T-helper 1 cell treated with Interleukin-12 subunit alpha and Interleukin-12 subunit beta and Interleukin-4 antibody, amounts not matched to agents 30 μg/mL and 1 μg/mL, for 36 hours (primary cell): ENCODE measurements around the gene FGFR3.

ENCODE experiments used
- H3K27ac Mint-ChIP-seq: one replicate; pipeline ENCODE4 v1.8.0; 2021; ENCODE audit warnings: mild to moderate bottlenecking, mixed read lengths
- H3K27me3 Mint-ChIP-seq: one replicate; pipeline ENCODE4 v1.8.0; 2021; ENCODE audit warnings: low read depth, mixed read lengths
- H3K36me3 Mint-ChIP-seq: one replicate; pipeline ENCODE4 v1.8.0; 2021; ENCODE audit warnings: low read depth, mixed read lengths
- H3K4me1 Mint-ChIP-seq: one replicate; pipeline ENCODE4 v1.8.0; 2021; ENCODE audit warnings: low read depth, mixed read lengths
- H3K4me3 Mint-ChIP-seq: one replicate; pipeline ENCODE4 v1.8.0; 2021; ENCODE audit warnings: mild to moderate bottlenecking, moderate library complexity, mixed read lengths
- H3K9me3 Mint-ChIP-seq: one replicate; pipeline ENCODE4 v1.8.0; 2021; ENCODE audit warnings: mixed read lengths

FGFR3 gene

GRCh38 chr4:1784789-1785591 is 8.1 kb upstream of the FGFR3 start:
- Mint-ChIP-seq H3K4me3 (no peak overlapping the region), H3K27ac (no peak overlapping the region), H3K27me3 (no peaks in the 10 kb centered on the region), H3K4me1 (no peaks in the 10 kb centered on the region), H3K9me3 (no peaks in the 10 kb centered on the region), H3K36me3 (no peaks in the 10 kb centered on the region)

- no peaks in the 10 kb centered on the region for H3K36me3 Mint-ChIP-seq
- no peak overlapping the region for H3K27ac Mint-ChIP-seq
- peaks cover 5% of the 10 kb centered on the region for H3K27me3 Mint-ChIP-seq
- H3K9me3 Mint-ChIP-seq = no peaks in the 10 kb centered on the region
- H3K4me3 Mint-ChIP-seq = no peak overlapping the region
- no peaks in the 10 kb centered on the region for H3K4me1 Mint-ChIP-seq
These were observed 7.5 kb upstream of the FGFR3 start for GRCh38 chr4:1785592-1785991.

GRCh38 chr4:1786544-1787362 is 6.3 kb upstream of the FGFR3 start:
- no peaks in the 10 kb centered on the region for H3K4me1 Mint-ChIP-seq
- no peaks in the 10 kb centered on the region for H3K36me3 Mint-ChIP-seq
- H3K9me3 Mint-ChIP-seq = no peaks in the 10 kb centered on the region
- H3K4me3 Mint-ChIP-seq = no peak overlapping the region
- H3K27me3 Mint-ChIP-seq = peaks cover 16% of the 10 kb centered on the region
- H3K27ac Mint-ChIP-seq = no peak overlapping the region

GRCh38 chr4:1787411-1788077 is 5.5 kb upstream of the FGFR3 start:
- Mint-ChIP-seq H3K27ac (no peak overlapping the region), H3K9me3 (no peaks in the 10 kb centered on the region), H3K36me3 (no peaks in the 10 kb centered on the region), H3K27me3 (peaks cover 18% of the 10 kb centered on the region), H3K4me1 (no peaks in the 10 kb centered on the region), H3K4me3 (no peak overlapping the region)

GRCh38 chr4:1788254-1788973 is 4.7 kb upstream of the FGFR3 start:
- Mint-ChIP-seq H3K4me3 (no peak overlapping the region), H3K4me1 (no peaks in the 10 kb centered on the region), H3K27me3 (peaks cover 18% of the 10 kb centered on the region), H3K9me3 (no peaks in the 10 kb centered on the region), H3K36me3 (no peaks in the 10 kb centered on the region), H3K27ac (no peak overlapping the region)

GRCh38 chr4:1789552-1789951 is 3.5 kb upstream of the FGFR3 start:
- Mint-ChIP-seq H3K27ac (no peak overlapping the region), H3K36me3 (no peaks in the 10 kb centered on the region), H3K4me1 (no peaks in the 10 kb centered on the region), H3K9me3 (no peaks in the 10 kb centered on the region), H3K4me3 (no peak overlapping the region), H3K27me3 (peaks cover 18% of the 10 kb centered on the region)

- Mint-ChIP-seq H3K4me3 (no peak overlapping the region), H3K9me3 (no peaks in the 10 kb centered on the region), H3K27ac (no peak overlapping the region), H3K36me3 (no peaks in the 10 kb centered on the region), H3K27me3 (peaks cover 18% of the 10 kb centered on the region), H3K4me1 (no peaks in the 10 kb centered on the region)
These were observed 3.1 kb upstream of the FGFR3 start for GRCh38 chr4:1790005-1790404.

- Mint-ChIP-seq H3K27ac (no peak overlapping the region), H3K36me3 (no peaks in the 10 kb centered on the region), H3K4me3 (peak overlapping the region; percentile 40), H3K9me3 (no peaks in the 10 kb centered on the region), H3K4me1 (no peaks in the 10 kb centered on the region), H3K27me3 (peaks cover 31% of the 10 kb centered on the region)
These were observed 798 bp upstream of the FGFR3 start for GRCh38 chr4:1792158-1792831.

GRCh38 chr4:1793496-1793840 is 375 bp downstream of the FGFR3 start:
- Mint-ChIP-seq H3K27ac (no peak overlapping the region), H3K9me3 (no peaks in the 10 kb centered on the region), H3K4me3 (no peak overlapping the region), H3K4me1 (no peaks in the 10 kb centered on the region), H3K27me3 (peaks cover 31% of the 10 kb centered on the region), H3K36me3 (no peaks in the 10 kb centered on the region)

- Mint-ChIP-seq H3K4me3 (no peak overlapping the region), H3K4me1 (no peaks in the 10 kb centered on the region), H3K9me3 (no peaks in the 10 kb centered on the region)
These were observed 1.1 kb downstream of the FGFR3 start for GRCh38 chr4:1793940-1794808.

GRCh38 chr4:1794809-1795298 is 1.8 kb downstream of the FGFR3 start:
- no peaks in the 10 kb centered on the region for H3K36me3 Mint-ChIP-seq
- H3K27me3 Mint-ChIP-seq = peaks cover 31% of the 10 kb centered on the region
- no peaks in the 10 kb centered on the region for H3K4me1 Mint-ChIP-seq
- no peaks in the 10 kb centered on the region for H3K9me3 Mint-ChIP-seq
- H3K4me3 Mint-ChIP-seq = no peak overlapping the region
- no peak overlapping the region for H3K27ac Mint-ChIP-seq

More at GRCh38 chr4:1793940-1794808, 1.1 kb downstream of the FGFR3 start:
- no peak overlapping the region for H3K27ac Mint-ChIP-seq
- no peaks in the 10 kb centered on the region for H3K36me3 Mint-ChIP-seq
- peaks cover 31% of the 10 kb centered on the region for H3K27me3 Mint-ChIP-seq

GRCh38 chr4:1795299-1796195 is 2.5 kb downstream of the FGFR3 start:
- no peak overlapping the region for H3K4me3 Mint-ChIP-seq

More at GRCh38 chr4:1795299-1796195, 2.5 kb downstream of the FGFR3 start:
- Mint-ChIP-seq H3K4me1 (no peaks in the 10 kb centered on the region), H3K27ac (no peak overlapping the region), H3K9me3 (no peaks in the 10 kb centered on the region), H3K27me3 (peaks cover 27% of the 10 kb centered on the region), H3K36me3 (no peaks in the 10 kb centered on the region)
